Measurements from ENCODE around the gene FAM118B. TPM values are rescaled to one million over a fixed set of nuclear protein-coding genes. Genes with fewer than 3 reads are reported as not detected.

The FAM118B gene
- total RNA-seq, 1 experiment from 2014 or later: 13.1 TPM

DNA sequence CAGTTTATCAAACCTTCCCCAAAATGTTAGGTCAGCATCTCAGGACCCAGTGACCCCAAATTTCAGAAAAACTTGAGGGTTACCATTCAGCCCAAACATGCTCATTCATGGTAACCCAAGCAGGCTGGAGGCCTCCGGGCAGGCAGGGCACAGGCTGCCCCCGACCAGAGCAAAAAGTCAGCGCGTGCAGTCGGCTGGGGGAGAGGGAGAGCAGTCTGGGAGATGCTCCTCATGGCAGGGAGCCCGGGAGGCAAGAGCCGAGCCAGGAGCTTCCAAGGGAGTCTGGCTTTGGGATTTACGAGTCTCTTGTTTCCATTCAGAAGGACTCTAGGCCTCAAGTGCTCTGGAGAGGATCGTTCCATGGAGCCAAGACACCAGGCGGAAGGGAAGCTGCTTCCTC lies 45.8 kb upstream of the FAM118B start:
- ChIA-PET POLR2A (ENCODE audit: unreplicated experiment) (no interaction called here), CTCF (no interaction called here)
- Histone ChIP-seq H3K27ac (no peak overlapping the region), H3K27me3 (ENCODE audit: insufficient read depth, low read depth) (no peaks in the 10 kb centered on the region), H2AFZ (no peak overlapping the region), H3K4me3 (no peak overlapping the region), H3K9me2 (ENCODE audit: insufficient read depth) (no peaks in the 10 kb centered on the region), H3K36me3 (ENCODE audit: low read depth) (no peaks in the 10 kb centered on the region), H3K4me2 (no peak overlapping the region), H3K9me3 (ENCODE audit: insufficient read depth, low read depth) (no peaks in the 10 kb centered on the region), H4K20me1 (ENCODE audit: insufficient read depth) (no peaks in the 10 kb centered on the region), H3F3A (ENCODE audit: insufficient read depth, low read depth) (no peaks in the 10 kb centered on the region), H3K79me2 (ENCODE audit: low read depth) (no peaks in the 10 kb centered on the region), H3K4me1 (replicated peaks; ENCODE audit: insufficient read depth) (no peaks in the 10 kb centered on the region)
- no peak for DNase-seq
- intact Hi-C loops (cut with micrococcal nuclease; ENCODE audit: unreplicated experiment): no loop called here
- BruUV-seq (replicated peaks): no TSS peak
- TF ChIP-seq, protein P1, sequence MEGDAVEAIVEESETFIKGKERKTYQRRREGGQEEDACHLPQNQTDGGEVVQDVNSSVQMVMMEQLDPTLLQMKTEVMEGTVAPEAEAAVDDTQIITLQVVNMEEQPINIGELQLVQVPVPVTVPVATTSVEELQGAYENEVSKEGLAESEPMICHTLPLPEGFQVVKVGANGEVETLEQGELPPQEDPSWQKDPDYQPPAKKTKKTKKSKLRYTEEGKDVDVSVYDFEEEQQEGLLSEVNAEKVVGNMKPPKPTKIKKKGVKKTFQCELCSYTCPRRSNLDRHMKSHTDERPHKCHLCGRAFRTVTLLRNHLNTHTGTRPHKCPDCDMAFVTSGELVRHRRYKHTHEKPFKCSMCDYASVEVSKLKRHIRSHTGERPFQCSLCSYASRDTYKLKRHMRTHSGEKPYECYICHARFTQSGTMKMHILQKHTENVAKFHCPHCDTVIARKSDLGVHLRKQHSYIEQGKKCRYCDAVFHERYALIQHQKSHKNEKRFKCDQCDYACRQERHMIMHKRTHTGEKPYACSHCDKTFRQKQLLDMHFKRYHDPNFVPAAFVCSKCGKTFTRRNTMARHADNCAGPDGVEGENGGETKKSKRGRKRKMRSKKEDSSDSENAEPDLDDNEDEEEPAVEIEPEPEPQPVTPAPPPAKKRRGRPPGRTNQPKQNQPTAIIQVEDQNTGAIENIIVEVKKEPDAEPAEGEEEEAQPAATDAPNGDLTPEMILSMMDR (conservative IDR thresholded peaks at IDR 0.05): no peak
- no peak for TF ChIP-seq EZH2 (IDR thresholded peaks at IDR 0.05; ENCODE audit: low read depth)

- TF ChIP-seq, protein P1 (conservative IDR thresholded peaks at IDR 0.05): no peak
- TF ChIP-seq EZH2 (IDR thresholded peaks at IDR 0.05; ENCODE audit: low read depth): no peak
Observed at GRCh38 chr11:126166413-126166812, 45.2 kb upstream of the FAM118B start.

DNA sequence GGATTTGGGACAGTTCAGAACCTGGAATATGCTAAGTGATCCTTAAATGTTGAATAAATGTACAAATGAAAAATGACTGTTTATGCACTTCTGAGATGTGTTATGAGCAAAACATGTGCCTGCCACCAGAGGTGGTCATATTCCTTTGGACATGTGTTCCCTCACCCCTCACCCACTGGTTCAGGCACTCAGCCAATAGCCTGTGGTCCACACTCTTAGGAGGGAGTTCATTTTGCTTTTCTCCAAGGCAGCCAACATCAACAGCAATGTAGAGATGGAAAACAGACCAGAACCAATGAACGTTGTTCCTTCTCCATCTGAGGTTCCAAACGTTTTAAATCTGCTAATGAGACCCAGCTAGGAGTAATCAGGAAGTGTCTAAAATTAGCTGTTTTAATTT lies 44.1 kb upstream of the FAM118B start:
- CTCF ChIA-PET: no interaction called here
- POLR2A ChIA-PET (ENCODE audit: unreplicated experiment): no interaction called here
- intact Hi-C loops (cut with micrococcal nuclease; ENCODE audit: unreplicated experiment): no loop called here
- Histone ChIP-seq H3K27me3 (ENCODE audit: insufficient read depth, low read depth) (no peaks in the 10 kb centered on the region), H3K4me3 (no peak overlapping the region), H3F3A (ENCODE audit: insufficient read depth, low read depth) (no peaks in the 10 kb centered on the region), H2AFZ (no peak overlapping the region), H3K9me3 (ENCODE audit: insufficient read depth, low read depth) (no peaks in the 10 kb centered on the region), H3K4me1 (replicated peaks; ENCODE audit: insufficient read depth) (no peaks in the 10 kb centered on the region), H3K4me2 (no peak overlapping the region), H3K79me2 (ENCODE audit: low read depth) (no peaks in the 10 kb centered on the region), H4K20me1 (ENCODE audit: insufficient read depth) (no peaks in the 10 kb centered on the region), H3K9me2 (ENCODE audit: insufficient read depth) (no peaks in the 10 kb centered on the region), H3K27ac (no peak overlapping the region), H3K36me3 (ENCODE audit: low read depth) (no peaks in the 10 kb centered on the region)
- no peak for DNase-seq
- no peak for TF ChIP-seq EZH2 (IDR thresholded peaks at IDR 0.05; ENCODE audit: low read depth)
- TF ChIP-seq, protein P1 (conservative IDR thresholded peaks at IDR 0.05): no peak
- BruUV-seq (replicated peaks): no TSS peak

More at GRCh38 chr11:126166413-126166812, 45.2 kb upstream of the FAM118B start:
- H3K36me3 ChIP-seq (ENCODE audit: low read depth): no peaks in the 10 kb centered on the region
- no peaks in the 10 kb centered on the region for H3K9me2 ChIP-seq (ENCODE audit: insufficient read depth)
- no peaks in the 10 kb centered on the region for H3F3A ChIP-seq (ENCODE audit: insufficient read depth, low read depth)
- H4K20me1 ChIP-seq (ENCODE audit: insufficient read depth): no peaks in the 10 kb centered on the region
- intact Hi-C loops (cut with micrococcal nuclease; ENCODE audit: unreplicated experiment): no loop called here
- CTCF ChIA-PET: no interaction called here
- no peak overlapping the region for H3K4me3 ChIP-seq
- POLR2A ChIA-PET (ENCODE audit: unreplicated experiment): no interaction called here
- no peaks in the 10 kb centered on the region for H3K9me3 ChIP-seq (ENCODE audit: insufficient read depth, low read depth)
- H3K27me3 ChIP-seq (ENCODE audit: insufficient read depth, low read depth): no peaks in the 10 kb centered on the region
- no peak for DNase-seq
- no peak overlapping the region for H2AFZ ChIP-seq
- no TSS peak for BruUV-seq (replicated peaks)
- no peaks in the 10 kb centered on the region for H3K4me1 ChIP-seq (replicated peaks; ENCODE audit: insufficient read depth)
- no peak overlapping the region for H3K27ac ChIP-seq
- H3K4me2 ChIP-seq: no peak overlapping the region
- H3K79me2 ChIP-seq (ENCODE audit: low read depth): no peaks in the 10 kb centered on the region

All from PC-9 (cell line).